ENCODE measurements around the gene EIF5. TPM values are rescaled to one million over a fixed set of nuclear protein-coding genes. Genes with fewer than 3 reads are reported as not detected.

The EIF5 gene
- total RNA-seq, 1 experiment from 2014 or later = 356 TPM

DNA sequence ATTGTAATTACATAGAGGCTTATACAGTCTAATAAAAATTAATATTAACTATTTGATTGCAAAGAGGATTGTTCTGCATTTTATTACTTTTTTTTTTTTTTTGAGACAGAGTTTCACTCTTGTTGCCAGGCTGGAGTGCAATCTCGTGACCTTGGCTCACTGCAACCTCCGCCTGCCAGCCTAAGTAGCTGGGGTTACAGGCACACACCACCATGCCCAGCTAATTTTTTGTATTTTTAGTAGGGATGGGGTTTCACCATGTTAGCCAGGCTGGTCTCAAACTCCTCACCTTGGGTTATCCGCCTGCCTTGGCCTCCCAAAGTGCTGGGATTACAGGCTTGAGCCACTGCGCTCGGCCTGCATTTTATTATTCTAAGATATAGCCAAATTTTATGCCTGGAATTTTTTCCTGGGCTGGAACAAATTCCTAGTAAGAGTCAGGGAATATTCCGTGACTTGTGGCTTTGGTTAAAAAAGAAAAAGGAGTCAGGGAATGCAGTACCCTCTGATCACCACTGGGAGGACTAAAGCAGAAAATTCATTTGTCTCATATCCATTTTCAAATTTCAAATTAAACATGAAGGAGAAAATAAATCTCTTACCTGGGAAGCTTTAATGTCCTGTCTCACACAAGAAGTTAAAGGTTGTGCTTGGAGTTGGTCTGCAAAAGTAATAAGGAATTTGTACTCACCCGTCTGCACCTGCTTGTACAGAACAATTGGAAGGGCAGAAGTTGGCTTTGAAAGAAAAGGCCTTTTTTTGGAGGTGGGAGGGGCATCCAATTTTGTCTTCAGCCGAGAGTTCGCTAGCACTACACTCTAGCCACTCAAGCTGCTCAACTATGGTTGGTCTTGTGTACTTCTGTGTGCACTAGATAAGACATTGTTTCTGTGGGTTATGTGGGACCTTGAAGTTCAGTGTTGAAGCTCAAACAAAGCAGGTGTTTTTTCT is 59.9 kb downstream of the EIF5 start:
- H3K27me3 Mint-ChIP-seq (ENCODE audit: low read depth) = no peaks in the 10 kb centered on the region
- H2AK5ac ChIP-seq (ENCODE audit: insufficient read length, low read length) = no peak overlapping the region
- no peak overlapping the region for H2BK120ac ChIP-seq (ENCODE audit: low read depth, low read length, poor library complexity, severe bottlenecking)
- H3K79me2 ChIP-seq (ENCODE audit: insufficient read depth, low read length) = peaks cover 35% of the 10 kb centered on the region; the same call in 1 of the 2 replicates
- no peak overlapping the region for H3K56ac ChIP-seq (ENCODE audit: insufficient read length, low read depth, low read length)
- H2BK20ac ChIP-seq (ENCODE audit: low read depth, low read length, poor library complexity, severe bottlenecking) = no peak overlapping the region
- H2BK15ac ChIP-seq (ENCODE audit: low read depth, low read length) = no peak overlapping the region
- H4K5ac ChIP-seq (ENCODE audit: insufficient read length, low read depth, low read length) = no peak overlapping the region
- peaks cover 31 to 33% of the 10 kb centered on the region in 2 experiments for H3K4me1 Mint-ChIP-seq
- no peaks in the 10 kb centered on the region for H3K79me1 ChIP-seq (ENCODE audit: insufficient read depth, low read depth, low read length, poor library complexity, severe bottlenecking)
- no peak overlapping the region for H3T11ph ChIP-seq (ENCODE audit: low read length)
- H4K20me1 ChIP-seq (ENCODE audit: control insufficient read depth, insufficient read depth, insufficient read length) = no peaks in the 10 kb centered on the region
- no CpG with 5 or more reads among the region's 9 CpGs for WGBS (ENCODE audit: extremely low coverage, insufficient read length, low lambda C conversion rate)
- no peak overlapping the region for H2BK12ac ChIP-seq (ENCODE audit: insufficient read length, low read depth, low read length)
- peak overlapping the region in 2 of 3 experiments; percentile 5 to 44; a peak in 1 of 7 replicates for H3K27ac Mint-ChIP-seq
- no peak overlapping the region for H3K14ac ChIP-seq (ENCODE audit: insufficient read depth, low read length)
- no peak overlapping the region for H3K4me3 Mint-ChIP-seq
- H4K8ac ChIP-seq (replicated peaks; ENCODE audit: insufficient read length, low read depth, low read length) = no peak overlapping the region
- H3K27me3 ChIP-seq (ENCODE audit: insufficient read depth, low read length) = no peaks in the 10 kb centered on the region
- H3K23ac ChIP-seq (ENCODE audit: insufficient read length, low read depth, low read length) = no peak overlapping the region
- TF ChIP-seq, protein P1, sequence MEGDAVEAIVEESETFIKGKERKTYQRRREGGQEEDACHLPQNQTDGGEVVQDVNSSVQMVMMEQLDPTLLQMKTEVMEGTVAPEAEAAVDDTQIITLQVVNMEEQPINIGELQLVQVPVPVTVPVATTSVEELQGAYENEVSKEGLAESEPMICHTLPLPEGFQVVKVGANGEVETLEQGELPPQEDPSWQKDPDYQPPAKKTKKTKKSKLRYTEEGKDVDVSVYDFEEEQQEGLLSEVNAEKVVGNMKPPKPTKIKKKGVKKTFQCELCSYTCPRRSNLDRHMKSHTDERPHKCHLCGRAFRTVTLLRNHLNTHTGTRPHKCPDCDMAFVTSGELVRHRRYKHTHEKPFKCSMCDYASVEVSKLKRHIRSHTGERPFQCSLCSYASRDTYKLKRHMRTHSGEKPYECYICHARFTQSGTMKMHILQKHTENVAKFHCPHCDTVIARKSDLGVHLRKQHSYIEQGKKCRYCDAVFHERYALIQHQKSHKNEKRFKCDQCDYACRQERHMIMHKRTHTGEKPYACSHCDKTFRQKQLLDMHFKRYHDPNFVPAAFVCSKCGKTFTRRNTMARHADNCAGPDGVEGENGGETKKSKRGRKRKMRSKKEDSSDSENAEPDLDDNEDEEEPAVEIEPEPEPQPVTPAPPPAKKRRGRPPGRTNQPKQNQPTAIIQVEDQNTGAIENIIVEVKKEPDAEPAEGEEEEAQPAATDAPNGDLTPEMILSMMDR (conservative IDR thresholded peaks at IDR 0.05) = peak; percentile 87
- H3K23me2 ChIP-seq (ENCODE audit: insufficient read length, low read depth, low read length, poor library complexity, severe bottlenecking) = no peaks in the 10 kb centered on the region
- no peak overlapping the region for H2BK5ac ChIP-seq (ENCODE audit: insufficient read length, low read length)
- no peaks in the 10 kb centered on the region for H3K9me3 ChIP-seq (ENCODE audit: control insufficient read depth, low read depth, low read length)
- no peak overlapping the region for H2AFZ ChIP-seq (ENCODE audit: low read length)
- no peak for DNase-seq
- H3K4me1 ChIP-seq (ENCODE audit: insufficient read depth, low read length) = no peaks in the 10 kb centered on the region; the same call in 1 of the 2 replicates
- no peak overlapping the region for H4K91ac ChIP-seq (ENCODE audit: insufficient read length, low read depth, low read length)
- H3K9me3 Mint-ChIP-seq = no peaks in the 10 kb centered on the region
- no peak overlapping the region for H3K4me2 ChIP-seq (ENCODE audit: insufficient read depth, insufficient read length, low read length)
- H3K27ac ChIP-seq (ENCODE audit: insufficient read length, low read depth, low read length) = no peak overlapping the region
- peaks cover 0 to 3% (median 2%) of the 10 kb centered on the region in 3 experiments; a peak in 3 of 7 replicates for H3K36me3 Mint-ChIP-seq (ENCODE audit: insufficient read depth in 1 of 3, low read depth in 3 of 3)
- H3K4ac ChIP-seq (ENCODE audit: low read depth, low read length) = no peak overlapping the region
- no peak overlapping the region for H3K18ac ChIP-seq (ENCODE audit: insufficient read length, low read depth, low read length)
- no peak overlapping the region for H3K9ac ChIP-seq (ENCODE audit: extremely low read depth, insufficient read length, low read length)

Other genes starting within 250 kb of the EIF5 start
- 0.39 and 0.42 TPM in 2 replicates for gene EXOC3L4, start 239.5 kb upstream of the EIF5 start, total RNA-seq (2021)
- gene TNFAIP2, start 210.8 kb upstream of the EIF5 start, total RNA-seq (2021) = 29.3 and 29.7 TPM in 2 replicates
- gene MARK3, start 51.2 kb downstream of the EIF5 start, total RNA-seq (2021) = 71.3 and 81.9 TPM in 2 replicates
- gene CKB, start 188.6 kb downstream of the EIF5 start, total RNA-seq (2021) = 517 and 546 TPM in 2 replicates
- gene TRMT61A, start 195.0 kb downstream of the EIF5 start, total RNA-seq (2021) = 21.9 and 22.2 TPM in 2 replicates
- 38.0 and 40.9 TPM in 2 replicates for gene BAG5, start 228.4 kb downstream of the EIF5 start, total RNA-seq (2021)
- 43.2 and 45.5 TPM in 2 replicates for gene COA8, start 228.7 kb downstream of the EIF5 start, total RNA-seq (2021)

Measured in H9 (cell line).